ENCODE results near the gene PRRT2. TPM values are rescaled to one million over a fixed set of nuclear protein-coding genes. Genes with fewer than 3 reads are reported as not detected.

Gene PRRT2
- total and polyA plus RNA-seq, 2 experiments from 2014 or later, result 13.3 to 16.6 TPM

DNA sequence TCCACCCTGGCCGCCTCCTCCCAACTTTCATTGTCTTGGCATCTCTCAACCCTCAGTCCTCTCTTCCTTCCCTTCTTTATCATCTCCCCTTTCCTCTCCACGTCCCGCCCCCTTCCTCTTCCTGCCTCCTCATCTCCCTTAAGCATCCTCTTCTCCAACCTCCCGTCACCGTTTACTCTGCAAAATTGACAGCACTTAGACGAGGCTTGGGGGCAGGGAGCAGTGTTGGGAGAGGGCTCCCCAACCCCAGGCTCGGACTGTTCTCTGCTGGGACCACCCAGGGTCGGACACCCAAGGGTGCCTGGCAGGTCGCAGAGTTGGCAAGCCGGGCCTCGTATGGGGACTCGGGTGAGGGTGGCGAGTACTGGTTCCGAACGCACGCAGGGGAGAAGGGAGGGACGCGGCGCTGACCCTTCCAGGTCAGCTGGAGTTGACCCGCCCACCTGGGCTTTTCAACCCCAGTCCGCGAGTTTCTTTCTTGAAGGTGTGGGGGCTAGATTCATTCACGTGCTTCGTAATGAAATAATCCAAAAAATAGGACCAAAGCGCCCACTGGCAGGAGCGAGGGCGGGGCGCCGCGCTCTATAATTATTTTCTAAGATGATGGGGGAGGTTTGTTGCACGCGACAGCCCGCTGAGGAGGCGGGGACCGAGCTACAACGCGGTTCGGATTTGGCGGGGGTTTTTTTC lies 3.2 kb downstream of the PRRT2 start (continued):
- TF ChIP-seq STAT1 (IDR thresholded peaks at IDR 0.05; ENCODE audit: unreplicated experiment) (no peak), EZH2 (IDR thresholded peaks at IDR 0.05; ENCODE audit: low read depth, unreplicated experiment) (no peak), NANOG (IDR thresholded peaks at IDR 0.05; ENCODE audit: borderline replicate concordance) (no peak), ZNF331 (CRISPR knock-in tag; IDR thresholded peaks at IDR 0.05; ENCODE audit: low read depth) (no peak), POLR2AphosphoS5 (IDR thresholded peaks at IDR 0.05; ENCODE audit: low read depth) (no peak), JUNB (IDR thresholded peaks at IDR 0.05; ENCODE audit: unreplicated experiment) (no peak), EZH2phosphoT487 (IDR thresholded peaks at IDR 0.05; ENCODE audit: unreplicated experiment) (no peak), CREB1 (CRISPR knock-in tag; IDR thresholded peaks at IDR 0.05; ENCODE audit: low read depth) (no peak), ZNF114 (CRISPR knock-in tag; IDR thresholded peaks at IDR 0.05) (no peak)
- TF ChIP-seq, protein P1, sequence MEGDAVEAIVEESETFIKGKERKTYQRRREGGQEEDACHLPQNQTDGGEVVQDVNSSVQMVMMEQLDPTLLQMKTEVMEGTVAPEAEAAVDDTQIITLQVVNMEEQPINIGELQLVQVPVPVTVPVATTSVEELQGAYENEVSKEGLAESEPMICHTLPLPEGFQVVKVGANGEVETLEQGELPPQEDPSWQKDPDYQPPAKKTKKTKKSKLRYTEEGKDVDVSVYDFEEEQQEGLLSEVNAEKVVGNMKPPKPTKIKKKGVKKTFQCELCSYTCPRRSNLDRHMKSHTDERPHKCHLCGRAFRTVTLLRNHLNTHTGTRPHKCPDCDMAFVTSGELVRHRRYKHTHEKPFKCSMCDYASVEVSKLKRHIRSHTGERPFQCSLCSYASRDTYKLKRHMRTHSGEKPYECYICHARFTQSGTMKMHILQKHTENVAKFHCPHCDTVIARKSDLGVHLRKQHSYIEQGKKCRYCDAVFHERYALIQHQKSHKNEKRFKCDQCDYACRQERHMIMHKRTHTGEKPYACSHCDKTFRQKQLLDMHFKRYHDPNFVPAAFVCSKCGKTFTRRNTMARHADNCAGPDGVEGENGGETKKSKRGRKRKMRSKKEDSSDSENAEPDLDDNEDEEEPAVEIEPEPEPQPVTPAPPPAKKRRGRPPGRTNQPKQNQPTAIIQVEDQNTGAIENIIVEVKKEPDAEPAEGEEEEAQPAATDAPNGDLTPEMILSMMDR (conservative IDR thresholded peaks at IDR 0.05; ENCODE audit: low read depth in 2 of 2), result no peak
- TF ChIP-seq, protein P2, sequence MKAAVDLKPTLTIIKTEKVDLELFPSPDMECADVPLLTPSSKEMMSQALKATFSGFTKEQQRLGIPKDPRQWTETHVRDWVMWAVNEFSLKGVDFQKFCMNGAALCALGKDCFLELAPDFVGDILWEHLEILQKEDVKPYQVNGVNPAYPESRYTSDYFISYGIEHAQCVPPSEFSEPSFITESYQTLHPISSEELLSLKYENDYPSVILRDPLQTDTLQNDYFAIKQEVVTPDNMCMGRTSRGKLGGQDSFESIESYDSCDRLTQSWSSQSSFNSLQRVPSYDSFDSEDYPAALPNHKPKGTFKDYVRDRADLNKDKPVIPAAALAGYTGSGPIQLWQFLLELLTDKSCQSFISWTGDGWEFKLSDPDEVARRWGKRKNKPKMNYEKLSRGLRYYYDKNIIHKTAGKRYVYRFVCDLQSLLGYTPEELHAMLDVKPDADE (IDR thresholded peaks at IDR 0.05), result no peak
- TF ChIP-seq, protein P3, sequence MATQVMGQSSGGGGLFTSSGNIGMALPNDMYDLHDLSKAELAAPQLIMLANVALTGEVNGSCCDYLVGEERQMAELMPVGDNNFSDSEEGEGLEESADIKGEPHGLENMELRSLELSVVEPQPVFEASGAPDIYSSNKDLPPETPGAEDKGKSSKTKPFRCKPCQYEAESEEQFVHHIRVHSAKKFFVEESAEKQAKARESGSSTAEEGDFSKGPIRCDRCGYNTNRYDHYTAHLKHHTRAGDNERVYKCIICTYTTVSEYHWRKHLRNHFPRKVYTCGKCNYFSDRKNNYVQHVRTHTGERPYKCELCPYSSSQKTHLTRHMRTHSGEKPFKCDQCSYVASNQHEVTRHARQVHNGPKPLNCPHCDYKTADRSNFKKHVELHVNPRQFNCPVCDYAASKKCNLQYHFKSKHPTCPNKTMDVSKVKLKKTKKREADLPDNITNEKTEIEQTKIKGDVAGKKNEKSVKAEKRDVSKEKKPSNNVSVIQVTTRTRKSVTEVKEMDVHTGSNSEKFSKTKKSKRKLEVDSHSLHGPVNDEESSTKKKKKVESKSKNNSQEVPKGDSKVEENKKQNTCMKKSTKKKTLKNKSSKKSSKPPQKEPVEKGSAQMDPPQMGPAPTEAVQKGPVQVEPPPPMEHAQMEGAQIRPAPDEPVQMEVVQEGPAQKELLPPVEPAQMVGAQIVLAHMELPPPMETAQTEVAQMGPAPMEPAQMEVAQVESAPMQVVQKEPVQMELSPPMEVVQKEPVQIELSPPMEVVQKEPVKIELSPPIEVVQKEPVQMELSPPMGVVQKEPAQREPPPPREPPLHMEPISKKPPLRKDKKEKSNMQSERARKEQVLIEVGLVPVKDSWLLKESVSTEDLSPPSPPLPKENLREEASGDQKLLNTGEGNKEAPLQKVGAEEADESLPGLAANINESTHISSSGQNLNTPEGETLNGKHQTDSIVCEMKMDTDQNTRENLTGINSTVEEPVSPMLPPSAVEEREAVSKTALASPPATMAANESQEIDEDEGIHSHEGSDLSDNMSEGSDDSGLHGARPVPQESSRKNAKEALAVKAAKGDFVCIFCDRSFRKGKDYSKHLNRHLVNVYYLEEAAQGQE (IDR thresholded peaks at IDR 0.05; ENCODE audit: unreplicated experiment), result no peak

Data from GM23338 (cell line).